Body of pancreas (tissue), 4 donors: ENCODE data around the gene BAIAP2L1.

Source experiments
- POLR2A ChIP-seq, 3 donors: fragments of 450-650 bp; IDR thresholded peaks; one replicate each; pipeline ENCODE4 v1.6.1; 2016; ENCODE audit warnings: antibody characterized with exemption in 3 of 3, mild to moderate bottlenecking in 2 of 3
- TF ChIP-seq, protein P1 (sequence below), 7 experiments: fragments of 450-650 bp in 4 of 7; fragments of 200-600 bp in 3 of 7; sonication (generic) in 3 of 7; IDR thresholded peaks; one replicate each; pipeline ENCODE4 v1.5.1; 2016 to 2019; ENCODE audit warnings: antibody characterized with exemption in 7 of 7

GRCh38 chr7:98399890-98400541 is 874 bp downstream of the BAIAP2L1 start:
- TF ChIP-seq, protein P1, sequence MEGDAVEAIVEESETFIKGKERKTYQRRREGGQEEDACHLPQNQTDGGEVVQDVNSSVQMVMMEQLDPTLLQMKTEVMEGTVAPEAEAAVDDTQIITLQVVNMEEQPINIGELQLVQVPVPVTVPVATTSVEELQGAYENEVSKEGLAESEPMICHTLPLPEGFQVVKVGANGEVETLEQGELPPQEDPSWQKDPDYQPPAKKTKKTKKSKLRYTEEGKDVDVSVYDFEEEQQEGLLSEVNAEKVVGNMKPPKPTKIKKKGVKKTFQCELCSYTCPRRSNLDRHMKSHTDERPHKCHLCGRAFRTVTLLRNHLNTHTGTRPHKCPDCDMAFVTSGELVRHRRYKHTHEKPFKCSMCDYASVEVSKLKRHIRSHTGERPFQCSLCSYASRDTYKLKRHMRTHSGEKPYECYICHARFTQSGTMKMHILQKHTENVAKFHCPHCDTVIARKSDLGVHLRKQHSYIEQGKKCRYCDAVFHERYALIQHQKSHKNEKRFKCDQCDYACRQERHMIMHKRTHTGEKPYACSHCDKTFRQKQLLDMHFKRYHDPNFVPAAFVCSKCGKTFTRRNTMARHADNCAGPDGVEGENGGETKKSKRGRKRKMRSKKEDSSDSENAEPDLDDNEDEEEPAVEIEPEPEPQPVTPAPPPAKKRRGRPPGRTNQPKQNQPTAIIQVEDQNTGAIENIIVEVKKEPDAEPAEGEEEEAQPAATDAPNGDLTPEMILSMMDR (IDR thresholded peaks at IDR 0.05): no peak
- TF ChIP-seq POLR2A (IDR thresholded peaks at IDR 0.05): no peak
